Loucy (cell line): ENCODE measurements around the gene SPATA25.

ENCODE experiments used
- CTCF ChIP-seq: fragments of 200-600 bp; sonication (generic); conservative IDR thresholded peaks from 2 replicates; pipeline ENCODE4 v1.5.1; 2014; ENCODE audit warnings: mild to moderate bottlenecking, antibody characterized with exemption, low read length
- EZH2phosphoT487 ChIP-seq: fragments of 200-600 bp; IDR thresholded peaks from 2 replicates; pipeline ENCODE4 v1.6.1; 2018; ENCODE audit warnings: antibody characterized with exemption, mild to moderate bottlenecking, moderate library complexity, borderline replicate concordance

GRCh38 chr20:45886590-45887345 is 654 bp downstream of the SPATA25 start:
- TF ChIP-seq CTCF (no peak), EZH2phosphoT487 (no peak)
